SK-N-MC (cell line): ENCODE data around the gene TPSG1.

Experiments
- DNase-seq: peaks from one replicate; pipeline ENCODE4 v3.0.0-alpha.2; 2011; ENCODE audit warnings: low read depth, low spot score
- H3K27ac ChIP-seq: fragments of 200-600 bp; sonication (generic); 2 replicates; pipeline ENCODE4 v1.5.1; 2016; ENCODE audit warnings: mixed run types
- H3K36me3 ChIP-seq: fragments of 200-600 bp; sonication (generic); 2 replicates; pipeline ENCODE4 v1.6.1; 2017; ENCODE audit warnings: antibody characterized with exemption, low read length, mixed read lengths; ENCODE audit not compliant: insufficient read depth
- H3K4me3 ChIP-seq: fragments of 200-600 bp; sonication (generic); 2 replicates; pipeline ENCODE4 v1.5.1; 2016
- H3K9ac ChIP-seq: fragments of 200-600 bp; sonication (generic); 2 replicates; pipeline ENCODE4 v1.8.0; 2017; ENCODE audit warnings: mixed run types, mixed read lengths; ENCODE audit not compliant: insufficient read length
- H3K9me3 ChIP-seq: fragments of 200-600 bp; sonication (generic); 2 replicates; pipeline ENCODE4 v1.6.1; 2017; ENCODE audit warnings: low read depth, mild to moderate bottlenecking, antibody characterized with exemption, low read length, moderate library complexity, mixed read lengths
- EZH2 ChIP-seq: fragments of 200-600 bp; sonication (generic); IDR thresholded peaks from one replicate; pipeline ENCODE4 v1.6.1; 2017; ENCODE audit warnings: antibody characterized with exemption
- FOXP2 ChIP-seq: optimal IDR thresholded peaks from 2 replicates; pipeline ENCODE3; 2011; ENCODE audit warnings: mild to moderate bottlenecking, moderate library complexity; ENCODE audit not compliant: insufficient read depth; ENCODE audit errors: extremely low read length, control extremely low read depth
- POLR2AphosphoS5 ChIP-seq: IDR thresholded peaks from 2 replicates; pipeline ENCODE4 v1.6.1; 2012; ENCODE audit warnings: mild to moderate bottlenecking, low read depth, low read length, borderline replicate concordance

TPSG1 gene

GRCh38 chr16:1264345-1265089 lies 39.4 kb upstream of the TPSG1 start:
- H3K9ac ChIP-seq = no peak overlapping the region
- no peak for TF ChIP-seq POLR2AphosphoS5

GRCh38 chr16:1263591-1264344 lies 38.7 kb upstream of the TPSG1 start:
- H3K9ac ChIP-seq = no peak overlapping the region
- no peak overlapping the region for H3K27ac ChIP-seq
- no peak for TF ChIP-seq POLR2AphosphoS5
- no peak for TF ChIP-seq EZH2
- H3K9me3 ChIP-seq = no peaks in the 10 kb centered on the region
- H3K4me3 ChIP-seq = no peak overlapping the region
- DNase-seq = no peak
- no peaks in the 10 kb centered on the region for H3K36me3 ChIP-seq

More at GRCh38 chr16:1264345-1265089, 39.4 kb upstream of the TPSG1 start:
- no peaks in the 10 kb centered on the region for H3K36me3 ChIP-seq
- H3K9me3 ChIP-seq = no peaks in the 10 kb centered on the region
- no peak for DNase-seq
- no peak overlapping the region for H3K27ac ChIP-seq
- no peak overlapping the region for H3K4me3 ChIP-seq

GRCh38 chr16:1262846-1263221 lies 37.8 kb upstream of the TPSG1 start:
- Histone ChIP-seq H3K27ac (no peak overlapping the region), H3K9ac (no peak overlapping the region), H3K4me3 (no peak overlapping the region), H3K9me3 (no peaks in the 10 kb centered on the region), H3K36me3 (no peaks in the 10 kb centered on the region)
- no peak for DNase-seq
- TF ChIP-seq POLR2AphosphoS5 (no peak), FOXP2 (no peak), EZH2 (no peak)

- no peaks in the 10 kb centered on the region for H3K9me3 ChIP-seq
- no peak overlapping the region for H3K27ac ChIP-seq
- no peak for DNase-seq
- no peaks in the 10 kb centered on the region for H3K36me3 ChIP-seq
- no peak overlapping the region for H3K4me3 ChIP-seq
- no peak overlapping the region for H3K9ac ChIP-seq
- no peak for TF ChIP-seq POLR2AphosphoS5
- no peak for TF ChIP-seq EZH2
- TF ChIP-seq FOXP2 = no peak
These were observed 37.3 kb upstream of the TPSG1 start for GRCh38 chr16:1262210-1262845.

GRCh38 chr16:1261131-1261892 lies 36.2 kb upstream of the TPSG1 start:
- no peak for TF ChIP-seq FOXP2
- no peak for TF ChIP-seq POLR2AphosphoS5
- no peak for TF ChIP-seq EZH2
- H3K27ac ChIP-seq = no peak overlapping the region
- no peak overlapping the region for H3K4me3 ChIP-seq
- H3K36me3 ChIP-seq = no peaks in the 10 kb centered on the region
- no peak overlapping the region for H3K9ac ChIP-seq
- no peak for DNase-seq
- no peaks in the 10 kb centered on the region for H3K9me3 ChIP-seq

- Histone ChIP-seq H3K9ac (no peak overlapping the region), H3K4me3 (no peak overlapping the region), H3K9me3 (no peaks in the 10 kb centered on the region), H3K27ac (no peak overlapping the region), H3K36me3 (no peaks in the 10 kb centered on the region)
- TF ChIP-seq FOXP2 = no peak
- no peak for TF ChIP-seq POLR2AphosphoS5
- TF ChIP-seq EZH2 = no peak
- DNase-seq = no peak
These were observed 35.1 kb upstream of the TPSG1 start for GRCh38 chr16:1260101-1260680.

- no peak for DNase-seq
- Histone ChIP-seq H3K9ac (no peak overlapping the region), H3K27ac (no peak overlapping the region), H3K36me3 (no peaks in the 10 kb centered on the region), H3K9me3 (no peaks in the 10 kb centered on the region), H3K4me3 (no peak overlapping the region)
- TF ChIP-seq POLR2AphosphoS5 = no peak
- no peak for TF ChIP-seq FOXP2
- no peak for TF ChIP-seq EZH2
These were observed 34.6 kb upstream of the TPSG1 start for GRCh38 chr16:1259760-1260068.
